ENCODE data around the gene MLKL. TPM values are rescaled to one million over a fixed set of nuclear protein-coding genes. Genes with fewer than 3 reads are reported as not detected.
A peak's percentile ranks its signal among the peaks of the same experiment; 100 is the strongest.

Gene MLKL
- total and polyA plus RNA-seq, 9 donors, result 2.0 to 3.8 (median 2.6) TPM

- WGBS (ENCODE audit: insufficient coverage), result 32% methylated on average over 4 of the region's 8 CpGs
- DNase-seq, result no peak
- no peaks in the 10 kb centered on the region for H3K36me3 ChIP-seq (ENCODE audit: control insufficient read depth, insufficient read depth, low read length)
- no peaks in the 10 kb centered on the region for H3K4me1 ChIP-seq (ENCODE audit: control insufficient read depth, insufficient read depth, low read length)
- no peak overlapping the region for H3K27ac ChIP-seq (ENCODE audit: low read length)
- no peak overlapping the region for H3K4me3 ChIP-seq (ENCODE audit: low read length)
- H3K27me3 ChIP-seq (ENCODE audit: control insufficient read depth, insufficient read depth, low read length), result peaks cover 2% of the 10 kb centered on the region
- H3K9me3 ChIP-seq (replicated peaks; ENCODE audit: control insufficient read depth, low read depth, low read length), result no peaks in the 10 kb centered on the region
Observed at GRCh38 chr16:74743045-74743667, 42.5 kb upstream of the MLKL start.

- H3K9me3 ChIP-seq (replicated peaks; ENCODE audit: control insufficient read depth, low read depth, low read length), result no peaks in the 10 kb centered on the region
- no peaks in the 10 kb centered on the region for H3K4me1 ChIP-seq (ENCODE audit: control insufficient read depth, insufficient read depth, low read length)
- no peaks in the 10 kb centered on the region for H3K36me3 ChIP-seq (ENCODE audit: control insufficient read depth, insufficient read depth, low read length)
- H3K27me3 ChIP-seq (ENCODE audit: control insufficient read depth, insufficient read depth, low read length), result peaks cover 2% of the 10 kb centered on the region
- H3K27ac ChIP-seq (ENCODE audit: low read length), result no peak overlapping the region
- DNase-seq, result peak; percentile 36
- H3K4me3 ChIP-seq (ENCODE audit: low read length), result no peak overlapping the region
- 43% methylated on average over 5 of the region's 10 CpGs for WGBS (ENCODE audit: insufficient coverage)
Observed at GRCh38 chr16:74742051-74742481, 41.4 kb upstream of the MLKL start.

GRCh38 chr16:74740795-74741304 lies 40.2 kb upstream of the MLKL start:
- H3K27ac ChIP-seq (ENCODE audit: low read length), result no peak overlapping the region
- no peaks in the 10 kb centered on the region for H3K4me1 ChIP-seq (ENCODE audit: control insufficient read depth, insufficient read depth, low read length)
- WGBS (ENCODE audit: insufficient coverage), result 84% methylated on average over 13 of the region's 13 CpGs
- peaks cover 2% of the 10 kb centered on the region for H3K27me3 ChIP-seq (ENCODE audit: control insufficient read depth, insufficient read depth, low read length)
- no peak for DNase-seq
- H3K36me3 ChIP-seq (ENCODE audit: control insufficient read depth, insufficient read depth, low read length), result no peaks in the 10 kb centered on the region
- H3K4me3 ChIP-seq (ENCODE audit: low read length), result no peak overlapping the region
- no peaks in the 10 kb centered on the region for H3K9me3 ChIP-seq (replicated peaks; ENCODE audit: control insufficient read depth, low read depth, low read length)

- H3K27me3 ChIP-seq (ENCODE audit: control insufficient read depth, insufficient read depth, low read length), result peaks cover 3% of the 10 kb centered on the region
- H3K4me3 ChIP-seq (ENCODE audit: low read length), result no peak overlapping the region
- H3K36me3 ChIP-seq (ENCODE audit: control insufficient read depth, insufficient read depth, low read length), result no peaks in the 10 kb centered on the region
- no peak for DNase-seq
- no peak overlapping the region for H3K27ac ChIP-seq (ENCODE audit: low read length)
- 45% methylated on average over 6 of the region's 6 CpGs for WGBS (ENCODE audit: insufficient coverage)
- no peaks in the 10 kb centered on the region for H3K9me3 ChIP-seq (replicated peaks; ENCODE audit: control insufficient read depth, low read depth, low read length)
- H3K4me1 ChIP-seq (ENCODE audit: control insufficient read depth, insufficient read depth, low read length), result no peaks in the 10 kb centered on the region
Observed at GRCh38 chr16:74739275-74739674, 38.6 kb upstream of the MLKL start.

GRCh38 chr16:74738816-74739215 lies 38.2 kb upstream of the MLKL start:
- no peaks in the 10 kb centered on the region for H3K4me1 ChIP-seq (ENCODE audit: control insufficient read depth, insufficient read depth, low read length)
- DNase-seq, result no peak
- H3K27me3 ChIP-seq (ENCODE audit: control insufficient read depth, insufficient read depth, low read length), result peaks cover 3% of the 10 kb centered on the region
- H3K4me3 ChIP-seq (ENCODE audit: low read length), result no peak overlapping the region
- WGBS (ENCODE audit: insufficient coverage), result 75% methylated on average over 9 of the region's 11 CpGs
- no peak overlapping the region for H3K27ac ChIP-seq (ENCODE audit: low read length)
- H3K9me3 ChIP-seq (replicated peaks; ENCODE audit: control insufficient read depth, low read depth, low read length), result no peaks in the 10 kb centered on the region
- H3K36me3 ChIP-seq (ENCODE audit: control insufficient read depth, insufficient read depth, low read length), result no peaks in the 10 kb centered on the region

- no peak overlapping the region for H3K4me3 ChIP-seq (ENCODE audit: low read length)
- peaks cover 2% of the 10 kb centered on the region for H3K27me3 ChIP-seq (ENCODE audit: control insufficient read depth, insufficient read depth, low read length)
- WGBS (ENCODE audit: insufficient coverage), result 38% methylated on average over 7 of the region's 10 CpGs
- no peak for DNase-seq
- H3K4me1 ChIP-seq (ENCODE audit: control insufficient read depth, insufficient read depth, low read length), result no peaks in the 10 kb centered on the region
- no peak overlapping the region for H3K27ac ChIP-seq (ENCODE audit: low read length)
- no peaks in the 10 kb centered on the region for H3K36me3 ChIP-seq (ENCODE audit: control insufficient read depth, insufficient read depth, low read length)
- H3K9me3 ChIP-seq (replicated peaks; ENCODE audit: control insufficient read depth, low read depth, low read length), result no peaks in the 10 kb centered on the region
Observed at GRCh38 chr16:74738113-74738541, 37.5 kb upstream of the MLKL start.

GRCh38 chr16:74737521-74737920 lies 36.9 kb upstream of the MLKL start:
- WGBS (ENCODE audit: insufficient coverage), result 30% methylated on average over 2 of the region's 6 CpGs
- Histone ChIP-seq H3K9me3 (replicated peaks; ENCODE audit: control insufficient read depth, low read depth, low read length) (no peaks in the 10 kb centered on the region), H3K4me3 (ENCODE audit: low read length) (no peak overlapping the region), H3K4me1 (ENCODE audit: control insufficient read depth, insufficient read depth, low read length) (no peaks in the 10 kb centered on the region), H3K36me3 (ENCODE audit: control insufficient read depth, insufficient read depth, low read length) (no peaks in the 10 kb centered on the region), H3K27ac (ENCODE audit: low read length) (no peak overlapping the region), H3K27me3 (ENCODE audit: control insufficient read depth, insufficient read depth, low read length) (peaks cover 2% of the 10 kb centered on the region)
- DNase-seq, result no peak

GRCh38 chr16:74736531-74737157 lies 36.0 kb upstream of the MLKL start:
- DNase-seq, result no peak
- Histone ChIP-seq H3K27ac (ENCODE audit: low read length) (no peak overlapping the region), H3K36me3 (ENCODE audit: control insufficient read depth, insufficient read depth, low read length) (no peaks in the 10 kb centered on the region), H3K4me3 (ENCODE audit: low read length) (no peak overlapping the region), H3K27me3 (ENCODE audit: control insufficient read depth, insufficient read depth, low read length) (peaks cover 2% of the 10 kb centered on the region), H3K4me1 (ENCODE audit: control insufficient read depth, insufficient read depth, low read length) (no peaks in the 10 kb centered on the region), H3K9me3 (replicated peaks; ENCODE audit: control insufficient read depth, low read depth, low read length) (no peaks in the 10 kb centered on the region)
- 80% methylated on average over 1 of the region's 9 CpGs for WGBS (ENCODE audit: insufficient coverage)

- H3K36me3 ChIP-seq (ENCODE audit: control insufficient read depth, insufficient read depth, low read length), result no peaks in the 10 kb centered on the region
- H3K27me3 ChIP-seq (ENCODE audit: control insufficient read depth, insufficient read depth, low read length), result peaks cover 2% of the 10 kb centered on the region
- no peak overlapping the region for H3K4me3 ChIP-seq (ENCODE audit: low read length)
- H3K27ac ChIP-seq (ENCODE audit: low read length), result no peak overlapping the region
- no peak for DNase-seq
- no peaks in the 10 kb centered on the region for H3K9me3 ChIP-seq (replicated peaks; ENCODE audit: control insufficient read depth, low read depth, low read length)
- WGBS (ENCODE audit: insufficient coverage), result 90% methylated on average over 2 of the region's 3 CpGs
- H3K4me1 ChIP-seq (ENCODE audit: control insufficient read depth, insufficient read depth, low read length), result no peaks in the 10 kb centered on the region
Observed at GRCh38 chr16:74735554-74735953, 34.9 kb upstream of the MLKL start.

GRCh38 chr16:74735162-74735452 lies 34.4 kb upstream of the MLKL start:
- H3K27me3 ChIP-seq (ENCODE audit: control insufficient read depth, insufficient read depth, low read length), result peaks cover 2% of the 10 kb centered on the region
- H3K27ac ChIP-seq (ENCODE audit: low read length), result no peak overlapping the region
- H3K4me1 ChIP-seq (ENCODE audit: control insufficient read depth, insufficient read depth, low read length), result peaks cover 3% of the 10 kb centered on the region
- H3K4me3 ChIP-seq (ENCODE audit: low read length), result no peak overlapping the region
- H3K36me3 ChIP-seq (ENCODE audit: control insufficient read depth, insufficient read depth, low read length), result no peaks in the 10 kb centered on the region
- 51% methylated on average over 3 of the region's 10 CpGs for WGBS (ENCODE audit: insufficient coverage)
- no peak for DNase-seq
- no peaks in the 10 kb centered on the region for H3K9me3 ChIP-seq (replicated peaks; ENCODE audit: control insufficient read depth, low read depth, low read length)
